Measurements from ENCODE around the gene SH3BP1. TPM values are rescaled to one million over a fixed set of nuclear protein-coding genes. Genes with fewer than 3 reads are reported as not detected.

SH3BP1 gene
- total and polyA plus RNA-seq, 2 of the 8 experiments (the other 6 are each of a cell fraction or from before 2014, with no cell fraction given): 23.9 to 40.3 TPM

- H2BK20ac ChIP-seq (ENCODE audit: low read length): no peak overlapping the region
- peaks cover 0 to 6% (median 2%) of the 10 kb centered on the region in 4 experiments; a peak in 4 of 7 replicates for H3K4me1 ChIP-seq (replicated peaks in 1 of 4; ENCODE audit: control insufficient read depth in 3 of 4, insufficient read depth in 4 of 4, low read length in 3 of 4)
- 80% methylated on average over 7 of the region's 7 CpGs; no CpG with 5 or more reads in 1 of the 2 experiments for WGBS, 2 experiments (ENCODE audit: extremely low coverage in 1 of 2, insufficient coverage in 1 of 2, insufficient read length in 1 of 2, insufficient replicate concordance in 2 of 2, low coverage in 1 of 2, low lambda C conversion rate in 2 of 2, missing lambda C conversion rate in 1 of 2)
- H4K8ac ChIP-seq (ENCODE audit: extremely low read depth, insufficient read depth, low read length): no peak overlapping the region
- H3K4ac ChIP-seq (replicated peaks; ENCODE audit: insufficient read length, low read depth, low read length): no peak overlapping the region
- FAIRE-seq (no peak), DNase-seq (ENCODE audit: low read depth in 1 of 2, low spot score in 2 of 2) (no peak)
- H3K79me1 ChIP-seq (ENCODE audit: low read depth, low read length): peaks cover 3% of the 10 kb centered on the region; the same call in 1 of the 2 replicates
- no peak overlapping the region for H4K91ac ChIP-seq (replicated peaks; ENCODE audit: insufficient read length, low read length)
- CTCF ChIA-PET (ENCODE audit: partially characterized antibody): interaction anchor here (7.3 kb wide), 1 partner anchor 48 kb away, joined by 37 read pairs; no protein-coding TSS in a partner anchor
- no peak overlapping the region for H3K18ac ChIP-seq (ENCODE audit: extremely low read depth, low read length)
- POLR2A ChIA-PET (ENCODE audit: partially characterized antibody): no interaction called here
- H3K27ac ChIP-seq (ENCODE audit: low read depth, low read length): no peak overlapping the region
- H2BK5ac ChIP-seq (ENCODE audit: low read depth, low read length): no peak overlapping the region
- no peak overlapping the region for H2BK120ac ChIP-seq (replicated peaks; ENCODE audit: low read depth, low read length)
- H3K4me3 ChIP-seq (ENCODE audit: extremely low read depth in 1 of 4, insufficient read depth in 2 of 4, low read depth in 3 of 4, low read length in 4 of 4): no peak overlapping the region
- no peak overlapping the region for H2BK15ac ChIP-seq (ENCODE audit: low read length)
- H3K36me3 ChIP-seq (ENCODE audit: control insufficient read depth in 2 of 4, insufficient read depth in 4 of 4, low read length in 3 of 4): peaks cover 5 to 29% (median 15%) of the 10 kb centered on the region in 4 experiments; a peak in 7 of 8 replicates
- no peaks in the 10 kb centered on the region for H3K27me3 ChIP-seq (replicated peaks in 1 of 4; ENCODE audit: control insufficient read depth in 3 of 4, extremely low read depth in 1 of 4, insufficient read depth in 3 of 4, low read length in 3 of 4)
- H3K9me3 ChIP-seq (ENCODE audit: insufficient read depth in 2 of 2, low read depth in 1 of 2, low read length in 1 of 2): no peaks in the 10 kb centered on the region
- no peak overlapping the region for H2AK5ac ChIP-seq (ENCODE audit: low read depth, low read length)
- H3K79me2 ChIP-seq (ENCODE audit: control insufficient read depth in 1 of 2, insufficient read depth in 2 of 2, low read length in 2 of 2): peaks cover 0 to 7% of the 10 kb centered on the region in 2 experiments; a peak in 1 of 4 replicates
- H3K14ac ChIP-seq (ENCODE audit: insufficient read length): no peak overlapping the region
- no peak overlapping the region for H3K4me2 ChIP-seq (ENCODE audit: insufficient read depth in 1 of 2, low read depth in 2 of 2, low read length in 2 of 2)
- H3K56ac ChIP-seq (replicated peaks; ENCODE audit: insufficient read length, low read depth, low read length): no peak overlapping the region
- TF ChIP-seq YY1 (IDR thresholded peaks at IDR 0.05; ENCODE audit: low read depth, low read length) (no peak), SIN3A (conservative IDR thresholded peaks at IDR 0.05 in 1 of 2, IDR thresholded peaks at IDR 0.05 in 1 of 2; ENCODE audit: low read depth in 1 of 2, low read length in 2 of 2) (no peak)
- H3K23me2 ChIP-seq (ENCODE audit: low read depth, low read length): peaks cover 4% of the 10 kb centered on the region
- H2AFZ ChIP-seq (ENCODE audit: low read length): no peak overlapping the region
- H3K9ac ChIP-seq (replicated peaks in 1 of 4; ENCODE audit: extremely low read depth in 1 of 4, low read depth in 3 of 4, low read length in 3 of 4): no peak overlapping the region
- H2BK12ac ChIP-seq (ENCODE audit: low read depth, low read length): no peak overlapping the region
- no peak overlapping the region for H3K23ac ChIP-seq (ENCODE audit: insufficient read length)
- H4K20me1 ChIP-seq (replicated peaks in 1 of 2; ENCODE audit: control insufficient read depth in 1 of 2, insufficient read depth in 2 of 2, low read length in 2 of 2): peaks cover 0 to 6% of the 10 kb centered on the region in 2 experiments
- H4K5ac ChIP-seq (ENCODE audit: insufficient read length, low read depth, low read length): no peak overlapping the region
These were observed 50.9 kb downstream of the SH3BP1 start for GRCh38 chr22:37690407-37690806.

All from H1 (cell line).